H1 (cell line): Measurements from ENCODE around the gene SLAMF6. TPM values are rescaled to one million over a fixed set of nuclear protein-coding genes. Genes with fewer than 3 reads are reported as not detected.

Source experiments
- CTCF ChIA-PET: fragments of 300-600 bp; sonication (Branson Sonifier 250); formaldehyde crosslinking; loops from one replicate; lab custom pipeline; 2021; ENCODE audit not compliant: partially characterized antibody; lab: Charles Lee
- POLR2A ChIA-PET: fragments of 300-600 bp; sonication (Branson Sonifier 250); formaldehyde crosslinking; loops from one replicate; lab custom pipeline; 2021; ENCODE audit warnings: inconsistent platforms; ENCODE audit not compliant: partially characterized antibody; lab: Charles Lee
- DNase-seq, 2 experiments: peaks; one replicate each; pipeline versions ENCODE4 v3.0.0 to v3.0.0-alpha.2; 2010 to 2022; ENCODE audit warnings: low spot score in 2 of 2, low read depth in 1 of 2, mixed read lengths in 1 of 2
- FAIRE-seq: peaks from 2 replicates; lab custom pipeline; 2011; peaks lifted over from hg19 to GRCh38; lab: Jason Lieb, UNC
- H2AFZ ChIP-seq: 2 replicates; pipeline ENCODE4 v1.8.1; 2012; ENCODE audit warnings: low read length, inconsistent platforms
- H2AK5ac ChIP-seq: 2 replicates; pipeline ENCODE4 v1.6.1; 2013; ENCODE audit warnings: low read depth, low read length
- H2BK120ac ChIP-seq: replicated peaks from 2 replicates; pipeline ENCODE3; 2013; ENCODE audit warnings: low read depth, low read length, inconsistent platforms
- H2BK12ac ChIP-seq: 2 replicates; pipeline ENCODE4 v1.6.1; 2013; ENCODE audit warnings: low read depth, low read length
- H2BK15ac ChIP-seq: 2 replicates; pipeline ENCODE4 v1.6.1; 2013; ENCODE audit warnings: low read length
- H2BK20ac ChIP-seq: 2 replicates; pipeline ENCODE4 v1.6.1; 2013; ENCODE audit warnings: low read length
- H2BK5ac ChIP-seq: 2 replicates; pipeline ENCODE4 v1.6.1; 2013; ENCODE audit warnings: low read depth, low read length
- H3K14ac ChIP-seq: 2 replicates; pipeline ENCODE4 v1.6.1; 2013; ENCODE audit warnings: inconsistent platforms; ENCODE audit not compliant: insufficient read length
- H3K18ac ChIP-seq: 2 replicates; pipeline ENCODE4 v1.6.1; 2013; ENCODE audit warnings: low read length; ENCODE audit errors: extremely low read depth
- H3K23ac ChIP-seq: 2 replicates; pipeline ENCODE4 v1.6.1; 2013; ENCODE audit warnings: inconsistent platforms; ENCODE audit not compliant: insufficient read length
- H3K23me2 ChIP-seq: 2 replicates; pipeline ENCODE4 v1.6.1; 2013; ENCODE audit warnings: low read depth, low read length
- H3K27ac ChIP-seq: 2 replicates; pipeline ENCODE4 v1.6.1; 2011; ENCODE audit warnings: low read depth, low read length, inconsistent platforms
- H3K27me3 ChIP-seq, 4 experiments: replicated peaks in 1 of 4; 1 replicate in 1 of 4; 2 replicates in 3 of 4; pipeline versions ENCODE4 v1.6.1 to v1.8.1; 2011 to 2013; ENCODE audit warnings: low read length in 3 of 4, mild to moderate bottlenecking in 3 of 4, inconsistent platforms in 2 of 4, mixed read lengths in 2 of 4, moderate library complexity in 1 of 4; ENCODE audit not compliant: control insufficient read depth in 3 of 4, insufficient read depth in 3 of 4; ENCODE audit errors: extremely low read depth in 1 of 4
- H3K36me3 ChIP-seq, 4 experiments: 2 replicates each; pipeline versions ENCODE4 v1.6.1 to v1.8.1; 2011 to 2013; ENCODE audit warnings: mild to moderate bottlenecking in 4 of 4, low read length in 3 of 4, moderate library complexity in 2 of 4, control low read depth in 1 of 4, inconsistent platforms in 1 of 4; ENCODE audit not compliant: insufficient read depth in 4 of 4, control insufficient read depth in 2 of 4
- H3K4ac ChIP-seq: replicated peaks from 2 replicates; pipeline ENCODE3; 2013; ENCODE audit warnings: low read length, low read depth, mixed read lengths, inconsistent platforms; ENCODE audit not compliant: insufficient read length
- H3K4me1 ChIP-seq, 4 experiments: replicated peaks in 1 of 4; 1 replicate in 1 of 4; 2 replicates in 3 of 4; pipeline versions ENCODE4 v1.6.1 to v1.8.1; 2011 to 2013; ENCODE audit warnings: low read length in 3 of 4, inconsistent platforms in 2 of 4, mixed read lengths in 1 of 4; ENCODE audit not compliant: insufficient read depth in 4 of 4, control insufficient read depth in 3 of 4
- H3K4me2 ChIP-seq, 2 experiments: 2 replicates each; pipeline versions ENCODE4 v1.6.1 to v1.8.1; 2011 to 2013; ENCODE audit warnings: low read depth in 2 of 2, low read length in 2 of 2, control low read depth in 1 of 2, inconsistent platforms in 1 of 2, mild to moderate bottlenecking in 1 of 2; ENCODE audit not compliant: insufficient read depth in 1 of 2
- H3K4me3 ChIP-seq, 4 experiments: fragments of 200-600, 300-600 bp in 1 of 4; sonication (generic), shearing (Covaris generic), sonication (Bioruptor Twin) in 1 of 4; 2 replicates each; pipeline versions ENCODE4 v1.5.1 to v1.8.1; 2011 to 2016; ENCODE audit warnings: low read length in 4 of 4, low read depth in 3 of 4, control low read depth in 2 of 4, inconsistent platforms in 2 of 4, mild to moderate bottlenecking in 2 of 4, mixed read lengths in 1 of 4, moderate library complexity in 1 of 4; ENCODE audit not compliant: insufficient read depth in 2 of 4; ENCODE audit errors: extremely low read depth in 1 of 4
- H3K56ac ChIP-seq: replicated peaks from 2 replicates; pipeline ENCODE3; 2013; ENCODE audit warnings: low read depth, mild to moderate bottlenecking, mixed read lengths, low read length, inconsistent platforms; ENCODE audit not compliant: insufficient read length
- H3K79me1 ChIP-seq: 2 replicates; pipeline ENCODE4 v1.6.1; 2013; ENCODE audit warnings: low read depth, low read length, control low read depth
- H3K79me2 ChIP-seq, 2 experiments: 2 replicates each; pipeline versions ENCODE4 v1.6.1 to v1.8.1; 2012 to 2013; ENCODE audit warnings: low read length in 2 of 2, mild to moderate bottlenecking in 2 of 2, inconsistent platforms in 1 of 2; ENCODE audit not compliant: insufficient read depth in 2 of 2, control insufficient read depth in 1 of 2
- H3K9ac ChIP-seq, 4 experiments: replicated peaks in 1 of 4; 1 replicate in 1 of 4; 2 replicates in 3 of 4; pipeline versions ENCODE4 v1.6.1 to v1.8.1; 2011 to 2013; ENCODE audit warnings: low read depth in 3 of 4, low read length in 3 of 4, control low read depth in 2 of 4, mild to moderate bottlenecking in 2 of 4, moderate library complexity in 2 of 4, inconsistent platforms in 1 of 4; ENCODE audit errors: extremely low read depth in 1 of 4
- H3K9me3 ChIP-seq, 2 experiments: 2 replicates each; pipeline versions ENCODE4 v1.6.1 to v1.8.1; 2012 to 2013; ENCODE audit warnings: mild to moderate bottlenecking in 2 of 2, moderate library complexity in 2 of 2, control low read depth in 1 of 2, inconsistent platforms in 1 of 2, low read depth in 1 of 2, low read length in 1 of 2, mixed read lengths in 1 of 2; ENCODE audit not compliant: insufficient read depth in 2 of 2
- H4K20me1 ChIP-seq, 2 experiments: replicated peaks in 1 of 2; 2 replicates each; pipeline versions ENCODE3 to v1.8.1; 2011 to 2013; ENCODE audit warnings: inconsistent platforms in 2 of 2, low read length in 2 of 2, mild to moderate bottlenecking in 1 of 2; ENCODE audit not compliant: insufficient read depth in 2 of 2, control insufficient read depth in 1 of 2
- H4K5ac ChIP-seq: 2 replicates; pipeline ENCODE4 v1.6.1; 2013; ENCODE audit warnings: low read length, low read depth, mixed read lengths, inconsistent platforms; ENCODE audit not compliant: insufficient read length
- H4K8ac ChIP-seq: 2 replicates; pipeline ENCODE4 v1.8.0; 2013; ENCODE audit warnings: mild to moderate bottlenecking, moderate library complexity, low read length, inconsistent platforms; ENCODE audit not compliant: insufficient read depth; ENCODE audit errors: extremely low read depth
- H4K91ac ChIP-seq: replicated peaks from 2 replicates; pipeline ENCODE3; 2013; ENCODE audit warnings: low read length, mixed read lengths, inconsistent platforms; ENCODE audit not compliant: insufficient read length
- CEBPB ChIP-seq: IDR thresholded peaks from 2 replicates; pipeline ENCODE4 v1.6.1; 2012; ENCODE audit warnings: low read depth, low read length
- WGBS, 2 experiments: shearing (Covaris generic) in 1 of 2; methylation state at CpG; one replicate each; pipeline versions ENCODE4 v1.1.6 to v1.1.7; 2013 to 2015; ENCODE audit warnings: low lambda C conversion rate in 2 of 2, mixed read lengths in 2 of 2, inconsistent platforms in 1 of 2, low coverage in 1 of 2, missing lambda C conversion rate in 1 of 2; ENCODE audit not compliant: insufficient replicate concordance in 2 of 2, insufficient coverage in 1 of 2, insufficient read length in 1 of 2; ENCODE audit errors: extremely low coverage in 1 of 2, missing lambda C conversion rate in 1 of 2; 5-methylcytosine and 5-hydroxymethylcytosine counted together
- polyA plus RNA-seq, 7 experiments: library from polyadenylated mRNA; depleted of rRNA in 3 of 7; stranded (reverse) in 5 of 7; unstranded in 2 of 7; fragments of >200 nt in 5 of 7; fragments of 200-250 nt in 2 of 7; gene quantifications; 1 replicate in 5 of 7; 2 replicates in 1 of 7; 4 replicates in 1 of 7; pipeline versions ENCODE4 v1.2.1 to v1.2.3, GENCODE V29; 2011 to 2013; ENCODE audit warnings: missing spikeins in 2 of 7, mixed read lengths in 2 of 7
- total RNA-seq: library from RNA; stranded (reverse); fragmentation: NEBNext Ultra II Directional; extraction: Animal tissue kit (Norgen Biotek cat#: 25700); gene quantifications from 2 replicates; pipeline ENCODE4 v1.2.1, GENCODE V29; 2021
- TF ChIP-seq, protein P1 (sequence below), 3 experiments: IDR thresholded peaks; 1 replicate in 2 of 3; 2 replicates in 1 of 3; pipeline versions ENCODE4 v1.5.1 to v1.6.1; 2011; ENCODE audit warnings: low read length in 3 of 3, mild to moderate bottlenecking in 3 of 3, inconsistent platforms in 2 of 3, low read depth in 1 of 3, moderate library complexity in 1 of 3; ENCODE audit not compliant: insufficient read depth in 1 of 3; ENCODE audit errors: control extremely low read depth in 1 of 3

SLAMF6 gene
- total and polyA plus RNA-seq, 2 of the 8 experiments (the other 6 are each of a cell fraction or from before 2014, with no cell fraction given) = not detected

DNA sequence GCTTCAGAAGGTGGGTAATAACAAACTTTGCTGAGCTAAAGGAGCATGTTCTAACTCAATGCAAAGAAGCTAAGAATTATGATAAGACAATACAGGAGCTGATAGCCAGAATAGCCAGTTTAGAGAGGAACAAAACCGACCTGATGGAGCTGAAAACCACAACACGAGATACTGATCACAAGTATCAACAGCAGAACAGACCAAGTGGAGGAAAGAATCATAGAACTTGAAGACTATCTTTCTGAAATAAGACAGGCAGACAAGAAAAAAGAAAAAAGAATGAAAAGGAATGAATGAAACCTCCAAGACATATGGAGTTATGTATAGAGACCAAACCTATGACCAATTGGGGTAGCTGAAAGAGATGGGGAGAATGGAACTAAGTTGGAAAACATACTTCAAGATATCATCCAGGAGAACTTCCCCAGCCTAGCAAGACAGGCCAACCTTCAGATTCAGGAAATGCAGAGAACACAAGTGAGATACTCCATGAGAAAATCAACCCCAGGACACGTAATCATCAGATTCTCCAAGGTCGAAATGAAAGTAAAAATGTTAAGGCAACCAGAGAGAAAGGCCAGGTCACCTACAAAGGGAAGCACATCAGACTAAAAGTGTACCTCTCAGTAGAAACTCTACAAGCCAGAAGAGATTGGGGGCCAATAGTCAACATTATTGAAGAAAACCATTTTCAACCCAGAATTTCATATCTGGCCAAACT, 35.8 kb upstream of the SLAMF6 start:
- H3K23me2 ChIP-seq = no peaks in the 10 kb centered on the region
- H2BK15ac ChIP-seq = no peak overlapping the region
- H4K91ac ChIP-seq = no peak overlapping the region
- H2BK120ac ChIP-seq = no peak overlapping the region
- H4K8ac ChIP-seq = no peak overlapping the region
- H3K18ac ChIP-seq = no peak overlapping the region
- no peak overlapping the region for H3K27ac ChIP-seq
- no peaks in the 10 kb centered on the region for H3K4me1 ChIP-seq
- H3K4ac ChIP-seq = no peak overlapping the region
- no peaks in the 10 kb centered on the region; a peak in 2 of 4 replicates for H3K9me3 ChIP-seq
- H4K5ac ChIP-seq = no peak overlapping the region
- no peak overlapping the region for H3K56ac ChIP-seq
- H2BK20ac ChIP-seq = no peak overlapping the region
- WGBS, 2 experiments = 85% methylated on average over 4 of the region's 4 CpGs; no CpG with 5 or more reads in 1 of the 2 experiments
- H2BK5ac ChIP-seq = no peak overlapping the region
- H2AFZ ChIP-seq = no peak overlapping the region
- H3K14ac ChIP-seq = no peak overlapping the region
- DNase-seq (no peak), FAIRE-seq (no peak)
- H2AK5ac ChIP-seq = no peak overlapping the region
- no peaks in the 10 kb centered on the region for H3K79me1 ChIP-seq
- H3K9ac ChIP-seq = no peak overlapping the region
- H3K36me3 ChIP-seq = no peaks in the 10 kb centered on the region
- no peak overlapping the region for H2BK12ac ChIP-seq
- ChIA-PET POLR2A (no interaction called here), CTCF (interaction anchor here (1.0 to 1.9 kb wide), 3 partner anchors 39 to 130 kb away, joined by 3 to 4 read pairs (median 4); no protein-coding TSS in a partner anchor)
- TF ChIP-seq CEBPB = no peak
- TF ChIP-seq, protein P1, sequence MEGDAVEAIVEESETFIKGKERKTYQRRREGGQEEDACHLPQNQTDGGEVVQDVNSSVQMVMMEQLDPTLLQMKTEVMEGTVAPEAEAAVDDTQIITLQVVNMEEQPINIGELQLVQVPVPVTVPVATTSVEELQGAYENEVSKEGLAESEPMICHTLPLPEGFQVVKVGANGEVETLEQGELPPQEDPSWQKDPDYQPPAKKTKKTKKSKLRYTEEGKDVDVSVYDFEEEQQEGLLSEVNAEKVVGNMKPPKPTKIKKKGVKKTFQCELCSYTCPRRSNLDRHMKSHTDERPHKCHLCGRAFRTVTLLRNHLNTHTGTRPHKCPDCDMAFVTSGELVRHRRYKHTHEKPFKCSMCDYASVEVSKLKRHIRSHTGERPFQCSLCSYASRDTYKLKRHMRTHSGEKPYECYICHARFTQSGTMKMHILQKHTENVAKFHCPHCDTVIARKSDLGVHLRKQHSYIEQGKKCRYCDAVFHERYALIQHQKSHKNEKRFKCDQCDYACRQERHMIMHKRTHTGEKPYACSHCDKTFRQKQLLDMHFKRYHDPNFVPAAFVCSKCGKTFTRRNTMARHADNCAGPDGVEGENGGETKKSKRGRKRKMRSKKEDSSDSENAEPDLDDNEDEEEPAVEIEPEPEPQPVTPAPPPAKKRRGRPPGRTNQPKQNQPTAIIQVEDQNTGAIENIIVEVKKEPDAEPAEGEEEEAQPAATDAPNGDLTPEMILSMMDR (IDR thresholded peaks at IDR 0.05; ENCODE audit: control extremely low read depth in 1 of 3, insufficient read depth in 1 of 3, low read depth in 1 of 3, low read length in 3 of 3) = no peak
- no peak overlapping the region for H3K23ac ChIP-seq
- H3K27me3 ChIP-seq = no peaks in the 10 kb centered on the region
- no peak overlapping the region for H3K4me2 ChIP-seq
- no peaks in the 10 kb centered on the region for H3K79me2 ChIP-seq
- no peaks in the 10 kb centered on the region for H4K20me1 ChIP-seq
- no peak overlapping the region for H3K4me3 ChIP-seq
